B cell (primary cell): ENCODE data around the gene EXD3. TPM values are rescaled to one million over a fixed set of nuclear protein-coding genes. Genes with fewer than 3 reads are reported as not detected.

Experiments
- ATAC-seq: fragments of 200-7000 bp; cut with Tn5 transposase; one replicate; pipeline ENCODE4 v1.10.0; 2021; ENCODE audit warnings: low read depth, mild to moderate bottlenecking, moderate number of reproducible peaks, moderate library complexity
- CTCF ChIA-PET: fragments of 350-600 bp; sonication (Branson Sonifier 250); formaldehyde crosslinking; loops from one replicate; lab custom pipeline; 2021; ENCODE audit warnings: antibody characterized with exemption, inconsistent platforms; lab: Charles Lee
- POLR2A ChIA-PET: fragments of 350-600 bp; sonication (Branson Sonifier 250); formaldehyde crosslinking; loops from one replicate; lab custom pipeline; 2021; ENCODE audit warnings: antibody characterized with exemption; lab: Charles Lee
- DNase-seq: peaks from one replicate; pipeline ENCODE4 v3.0.0; 2013
- H2AFZ ChIP-seq: 2 replicates; pipeline ENCODE4 v1.6.1; 2012; ENCODE audit warnings: mild to moderate bottlenecking, low read depth, low read length; ENCODE audit not compliant: insufficient read depth, poor library complexity, severe bottlenecking
- H3K27ac ChIP-seq, 2 donors: 1 replicate in 1 of 2; 2 replicates in 1 of 2; pipeline ENCODE4 v1.5.1; 2012 to 2013; ENCODE audit warnings: low read length in 2 of 2, mild to moderate bottlenecking in 2 of 2, moderate library complexity in 1 of 2
- H3K27me3 ChIP-seq, 4 experiments: fragments of 200-600 bp in 1 of 4; sonication (generic) in 1 of 4; replicated peaks in 1 of 4; 1 replicate in 2 of 4; 2 replicates in 2 of 4; pipeline versions ENCODE4 v1.6.1 to v1.7.0; 2013 to 2016; ENCODE audit warnings: low read length in 3 of 4, mild to moderate bottlenecking in 2 of 4, mixed read lengths in 1 of 4, moderate library complexity in 1 of 4; ENCODE audit not compliant: insufficient read depth in 4 of 4, control insufficient read depth in 3 of 4; ENCODE audit errors: control extremely low read depth in 1 of 4
- H3K36me3 ChIP-seq, 2 experiments: replicated peaks in 1 of 2; 1 replicate in 1 of 2; 2 replicates in 1 of 2; pipeline versions ENCODE4 v1.6.1 to v1.7.1; 2013; ENCODE audit warnings: low read length in 1 of 2; ENCODE audit not compliant: insufficient read depth in 2 of 2, control insufficient read depth in 1 of 2; ENCODE audit errors: control extremely low read depth in 1 of 2, extremely low read depth in 1 of 2
- H3K4me1 ChIP-seq, 2 donors: fragments of 200-600 bp in 1 of 2; sonication (generic) in 1 of 2; 1 replicate in 1 of 2; 2 replicates in 1 of 2; pipeline versions ENCODE4 v1.5.1 to v1.6.1; 2013 to 2017; ENCODE audit warnings: low read length in 2 of 2; ENCODE audit not compliant: control insufficient read depth in 2 of 2, insufficient read depth in 2 of 2
- H3K4me2 ChIP-seq: replicated peaks from 2 replicates; pipeline ENCODE3; 2012; ENCODE audit warnings: mild to moderate bottlenecking, low read depth, low read length; ENCODE audit not compliant: poor library complexity, severe bottlenecking
- H3K4me3 ChIP-seq, 5 experiments: fragments of 200-600 bp in 1 of 5; sonication (generic) in 1 of 5; 1 replicate in 3 of 5; 2 replicates in 2 of 5; pipeline versions ENCODE4 v1.5.1 to v1.7.0; 2011 to 2016; ENCODE audit warnings: low read length in 4 of 5, mild to moderate bottlenecking in 4 of 5, low read depth in 2 of 5, control low read depth in 1 of 5, moderate library complexity in 1 of 5; ENCODE audit not compliant: insufficient read depth in 1 of 5; ENCODE audit errors: control extremely low read depth in 1 of 5, extremely low read depth in 1 of 5
- H3K79me2 ChIP-seq: fragments of 200-600 bp; sonication (generic); one replicate; pipeline ENCODE4 v1.6.0; 2016; ENCODE audit warnings: low read length; ENCODE audit not compliant: control insufficient read depth, insufficient read depth
- H3K9ac ChIP-seq: fragments of 200-600 bp; sonication (generic); 2 replicates; pipeline ENCODE4 v1.6.1; 2017; ENCODE audit warnings: mild to moderate bottlenecking, low read length, moderate library complexity
- H3K9me3 ChIP-seq, 3 donors: one replicate each; pipeline versions ENCODE4 v1.6.1 to v1.7.1; 2013; ENCODE audit warnings: low read length in 2 of 3; ENCODE audit not compliant: control insufficient read depth in 2 of 3, insufficient read depth in 1 of 3; ENCODE audit errors: control extremely low read depth in 1 of 3
- H4K20me1 ChIP-seq: 2 replicates; pipeline ENCODE4 v1.6.0; 2012; ENCODE audit warnings: mild to moderate bottlenecking, low read length; ENCODE audit not compliant: insufficient read depth, control insufficient read depth, poor library complexity, severe bottlenecking
- H3K27ac Mint-ChIP-seq: one replicate; pipeline ENCODE4 v1.8.0; 2021; ENCODE audit warnings: mixed read lengths
- H3K27me3 Mint-ChIP-seq: one replicate; pipeline ENCODE4 v1.8.0; 2021; ENCODE audit warnings: mixed read lengths
- H3K4me1 Mint-ChIP-seq: one replicate; pipeline ENCODE4 v1.8.0; 2021; ENCODE audit warnings: mixed read lengths
- H3K4me3 Mint-ChIP-seq: one replicate; pipeline ENCODE4 v1.8.0; 2021; ENCODE audit warnings: mixed read lengths
- H3K9me3 Mint-ChIP-seq: one replicate; pipeline ENCODE4 v1.8.0; 2022; ENCODE audit warnings: mixed read lengths; ENCODE audit not compliant: insufficient read depth
- EZH2 ChIP-seq: IDR thresholded peaks from 2 replicates; pipeline ENCODE4 v1.6.1; 2012; ENCODE audit warnings: borderline replicate concordance, low read depth, mild to moderate bottlenecking, moderate library complexity, low read length; ENCODE audit not compliant: insufficient read depth, poor library complexity, severe bottlenecking
- WGBS: methylation state at CpG from one replicate; pipeline ENCODE4 v1.1.5; 2013; ENCODE audit warnings: missing lambda C conversion rate; ENCODE audit not compliant: insufficient coverage; 5-methylcytosine and 5-hydroxymethylcytosine counted together
- intact Hi-C: fragments of 100-400 bp; cut with micrococcal nuclease; formaldehyde crosslinking; loops from one replicate; pipeline ENCODE4 v1.10.0; 2022
- polyA plus RNA-seq: library from polyadenylated mRNA; depleted of rRNA; stranded (reverse); fragments of >200 nt; gene quantifications from 2 replicates; pipeline ENCODE4 v1.2.3, GENCODE V29; 2012
- total RNA-seq, 2 donors: library from RNA; stranded (reverse); fragments of 120-200 nt in 1 of 2; gene quantifications; 1 replicate in 1 of 2; 2 replicates in 1 of 2; pipeline versions ENCODE4 v1.2.3 to v1.2.4, GENCODE V29; 2013 to 2022
- TF ChIP-seq, protein P1 (sequence below): fragments of 200-600 bp; IDR thresholded peaks from one replicate; pipeline ENCODE4 v1.8.0; 2022; ENCODE audit warnings: antibody characterized with exemption, mild to moderate bottlenecking

Gene EXD3
- total and polyA plus RNA-seq, 2 donors (not counting 1 experiment from before 2014, with no cell fraction given), result 22.5 to 23.7 TPM

DNA sequence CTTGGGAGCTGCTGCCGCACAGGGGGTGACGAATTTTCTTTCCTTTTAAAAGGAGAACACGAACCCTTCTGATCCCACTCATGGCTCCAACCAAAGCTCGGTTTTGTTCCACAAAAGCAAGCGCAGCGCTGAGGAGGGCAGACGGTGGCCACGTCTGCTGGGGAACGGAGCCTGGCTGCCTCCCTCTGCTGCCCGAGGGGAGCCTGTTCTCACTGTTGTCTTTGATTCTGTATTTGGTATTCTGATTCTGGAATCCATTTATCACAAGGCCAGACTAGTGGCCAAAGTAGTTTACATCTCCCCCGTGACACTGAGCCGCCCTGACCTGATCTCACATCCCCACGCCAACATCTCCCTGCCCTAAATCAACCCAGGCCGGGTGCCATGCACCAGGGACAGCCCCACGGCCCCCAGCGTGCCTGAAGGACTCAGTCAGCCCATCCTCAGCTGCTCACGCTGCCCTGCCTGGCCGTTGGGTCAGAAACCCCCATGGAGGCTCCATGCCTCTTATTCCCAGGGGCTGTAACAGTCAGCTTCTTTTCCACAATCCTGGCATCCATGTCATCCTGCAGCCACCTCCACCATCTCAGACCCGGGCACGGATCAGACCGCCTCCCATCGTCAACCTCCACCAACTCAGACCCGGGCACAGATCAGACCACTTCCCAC, 42.9 kb upstream of the EXD3 start:
- Histone ChIP-seq H3K27ac (no peak overlapping the region), H3K27me3 (no peaks in the 10 kb centered on the region), H3K4me1 (peaks cover 18 to 19% of the 10 kb centered on the region in 2 donors), H3K36me3 (no peaks in the 10 kb centered on the region), H3K4me2 (no peak overlapping the region), H3K4me3 (no peak overlapping the region), H3K79me2 (no peaks in the 10 kb centered on the region), H3K9ac (no peak overlapping the region), H2AFZ (no peak overlapping the region), H3K9me3 (peaks cover 0 to 4% (median 0%) of the 10 kb centered on the region in 3 donors), H4K20me1 (no peaks in the 10 kb centered on the region)
- H3K27me3 Mint-ChIP-seq, result no peaks in the 10 kb centered on the region
- ATAC-seq (no peak), DNase-seq (no peak)
- no peak overlapping the region for H3K4me3 Mint-ChIP-seq
- ChIA-PET POLR2A (no interaction called here), CTCF (no interaction called here)
- H3K4me1 Mint-ChIP-seq, result peaks cover 15% of the 10 kb centered on the region
- TF ChIP-seq EZH2, result no peak
- TF ChIP-seq, protein P1, sequence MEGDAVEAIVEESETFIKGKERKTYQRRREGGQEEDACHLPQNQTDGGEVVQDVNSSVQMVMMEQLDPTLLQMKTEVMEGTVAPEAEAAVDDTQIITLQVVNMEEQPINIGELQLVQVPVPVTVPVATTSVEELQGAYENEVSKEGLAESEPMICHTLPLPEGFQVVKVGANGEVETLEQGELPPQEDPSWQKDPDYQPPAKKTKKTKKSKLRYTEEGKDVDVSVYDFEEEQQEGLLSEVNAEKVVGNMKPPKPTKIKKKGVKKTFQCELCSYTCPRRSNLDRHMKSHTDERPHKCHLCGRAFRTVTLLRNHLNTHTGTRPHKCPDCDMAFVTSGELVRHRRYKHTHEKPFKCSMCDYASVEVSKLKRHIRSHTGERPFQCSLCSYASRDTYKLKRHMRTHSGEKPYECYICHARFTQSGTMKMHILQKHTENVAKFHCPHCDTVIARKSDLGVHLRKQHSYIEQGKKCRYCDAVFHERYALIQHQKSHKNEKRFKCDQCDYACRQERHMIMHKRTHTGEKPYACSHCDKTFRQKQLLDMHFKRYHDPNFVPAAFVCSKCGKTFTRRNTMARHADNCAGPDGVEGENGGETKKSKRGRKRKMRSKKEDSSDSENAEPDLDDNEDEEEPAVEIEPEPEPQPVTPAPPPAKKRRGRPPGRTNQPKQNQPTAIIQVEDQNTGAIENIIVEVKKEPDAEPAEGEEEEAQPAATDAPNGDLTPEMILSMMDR, result no peak
- no peak overlapping the region for H3K27ac Mint-ChIP-seq
- WGBS, result 97% methylated on average over 23 of the region's 23 CpGs
- intact Hi-C loops, result no loop called here
- H3K9me3 Mint-ChIP-seq, result no peaks in the 10 kb centered on the region

DNA sequence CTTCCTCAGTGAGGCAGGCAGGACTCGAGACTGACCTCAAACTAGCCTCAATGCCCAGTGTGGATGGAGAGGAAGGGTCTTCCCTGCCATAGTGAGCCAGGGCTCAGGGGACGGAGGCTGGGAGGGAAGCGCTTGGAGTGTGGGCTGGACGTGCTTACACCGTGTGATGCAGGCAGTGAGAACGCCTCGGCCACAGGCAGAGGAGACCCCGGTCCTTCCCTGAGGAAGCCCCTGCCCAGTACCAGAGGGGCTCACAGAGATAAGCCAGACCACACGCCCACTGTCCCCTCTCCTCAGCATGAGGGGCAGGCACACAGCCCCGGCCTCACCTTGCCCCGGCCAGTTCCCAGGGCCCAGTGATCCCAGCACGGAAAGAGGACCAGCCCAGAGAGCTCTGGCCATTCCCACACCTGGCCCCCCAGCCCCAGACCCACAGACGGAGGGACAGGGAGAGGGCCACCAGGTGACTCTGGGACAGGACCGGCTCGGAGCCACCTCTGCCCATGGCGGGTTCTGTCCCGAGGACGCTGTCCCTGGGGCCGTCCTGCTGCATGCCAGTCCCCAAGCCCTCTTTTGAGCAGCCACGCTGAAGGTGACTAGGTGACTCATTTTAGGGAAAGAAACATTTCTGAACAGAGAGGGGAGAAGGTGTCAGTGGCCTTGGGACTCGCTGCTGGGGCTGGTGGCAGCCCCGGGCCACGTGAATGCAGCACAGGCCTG, 42.2 kb upstream of the EXD3 start:
- no peak overlapping the region for H3K9ac ChIP-seq
- WGBS, result 97% methylated on average over 21 of the region's 23 CpGs

More for the DNA sequence above, 42.2 kb upstream of the EXD3 start:
- Histone ChIP-seq H4K20me1 (no peaks in the 10 kb centered on the region), H3K4me1 (peaks cover 22 to 25% of the 10 kb centered on the region in 2 donors), H3K4me3 (no peak overlapping the region), H3K36me3 (no peaks in the 10 kb centered on the region), H3K27ac (no peak overlapping the region), H3K9me3 (peaks cover 0 to 4% (median 0%) of the 10 kb centered on the region in 3 donors), H3K4me2 (no peak overlapping the region), H3K79me2 (no peaks in the 10 kb centered on the region), H3K27me3 (no peaks in the 10 kb centered on the region), H2AFZ (no peak overlapping the region)
- DNase-seq (no peak), ATAC-seq (no peak)
- peaks cover 12% of the 10 kb centered on the region for H3K4me1 Mint-ChIP-seq
- H3K4me3 Mint-ChIP-seq, result no peak overlapping the region
- no peaks in the 10 kb centered on the region for H3K9me3 Mint-ChIP-seq
- ChIA-PET POLR2A (interaction anchor here (0.6 kb wide), 1 partner anchor 487 kb away, joined by 3 read pairs; no protein-coding TSS in a partner anchor), CTCF (no interaction called here)
- no peaks in the 10 kb centered on the region for H3K27me3 Mint-ChIP-seq
- intact Hi-C loops, result no loop called here
- H3K27ac Mint-ChIP-seq, result no peak overlapping the region
- TF ChIP-seq, protein P1, result no peak
- no peak for TF ChIP-seq EZH2
